ENCODE results near the gene NTRK1. TPM values are rescaled to one million over a fixed set of nuclear protein-coding genes. Genes with fewer than 3 reads are reported as not detected.

Gene NTRK1
- total and polyA plus RNA-seq, 2 of the 13 experiments (the other 11 are each of a cell fraction or from before 2014, with no cell fraction given) = not detected

GRCh38 chr1:156813750-156814570 lies 46.7 kb upstream of the NTRK1 start (continued):
- TF ChIP-seq THRA (CRISPR knock-in tag; IDR thresholded peaks at IDR 0.05; ENCODE audit: borderline replicate concordance) (0 out of 2 replicates have a peak, but pooled peaks have one; percentile 54), FOXA3 (CRISPR knock-in tag; IDR thresholded peaks at IDR 0.05) (peak; percentile 32; the same call in 1 of the 2 replicates), SRF (IDR thresholded peaks at IDR 0.05; ENCODE audit: low read depth, low read length) (no peak), BATF2 (CRISPR knock-in tag; IDR thresholded peaks at IDR 0.05) (0 out of 2 replicates have a peak, but pooled peaks have one; percentile 52), SMYD3 (CRISPR knock-in tag; IDR thresholded peaks at IDR 0.05) (no peak), ZNF124 (CRISPR knock-in tag; IDR thresholded peaks at IDR 0.05) (peak; percentile 58; the same call in 1 of the 2 replicates), ZNF557 (CRISPR knock-in tag; IDR thresholded peaks at IDR 0.05) (no peak), CTCF (CRISPR knock-in tag; IDR thresholded peaks at IDR 0.05) (peak; percentile 83), FOXM1 (CRISPR knock-in tag; IDR thresholded peaks at IDR 0.05) (no peak), RXRA (CRISPR knock-in tag; IDR thresholded peaks at IDR 0.05) (peak; percentile 82), DNMT3B (CRISPR knock-in tag; conservative IDR thresholded peaks at IDR 0.05) (no peak), ZNF501 (CRISPR knock-in tag; IDR thresholded peaks at IDR 0.05) (no peak; the same call in none of the 2 replicates), GLMP (CRISPR knock-in tag; IDR thresholded peaks at IDR 0.05; ENCODE audit: borderline replicate concordance) (no peak), HMG20A (CRISPR knock-in tag; IDR thresholded peaks at IDR 0.05; ENCODE audit: borderline replicate concordance) (no peak), BRF2 (CRISPR knock-in tag; IDR thresholded peaks at IDR 0.05) (no peak), DZIP1 (CRISPR knock-in tag; IDR thresholded peaks at IDR 0.05) (peak; percentile 97; the same call in 1 of the 2 replicates), JARID2 (CRISPR knock-in tag; IDR thresholded peaks at IDR 0.05; ENCODE audit: insufficient replicate concordance) (peak; percentile 76), RORA (CRISPR knock-in tag; IDR thresholded peaks at IDR 0.05) (no peak), ZNF101 (CRISPR knock-in tag; IDR thresholded peaks at IDR 0.05; ENCODE audit: borderline replicate concordance, low read depth) (0 out of 2 replicates have a peak, but pooled peaks have one; percentile 38)

Measured in HepG2 (cell line).